ENCODE data around the gene GNAQ. TPM values are rescaled to one million over a fixed set of nuclear protein-coding genes. Genes with fewer than 3 reads are reported as not detected.
A peak's percentile ranks its signal among the peaks of the same experiment; 100 is the strongest.

The GNAQ gene
- total and polyA plus RNA-seq, 10 donors = 4.4 to 52.3 (median 31.2) TPM

- intact Hi-C loops (cut with DNase I; ENCODE audit: low total_unique reads) = no loop called here
- no peak for TF ChIP-seq POLR2AphosphoS5 (IDR thresholded peaks at IDR 0.05)
- TF ChIP-seq POLR2A (IDR thresholded peaks at IDR 0.05) = no peak
- no peak for TF ChIP-seq CTCF (IDR thresholded peaks at IDR 0.05 in 8 of 11, conservative IDR thresholded peaks at IDR 0.05 in 3 of 11)
- Histone ChIP-seq H3K9me3 (no peaks in the 10 kb centered on the region), H3K36me3 (no peaks in the 10 kb centered on the region), H3K27me3 (replicated peaks in 1 of 7) (peaks cover 0 to 16% (median 0%) of the 10 kb centered on the region in 7 donors), H3K4me3 (no peak overlapping the region), H3K27ac (no peak overlapping the region), H3K4me1 (peaks cover 0 to 79% (median 17%) of the 10 kb centered on the region in 6 donors)
- 83 to 93% (median 85%) methylated on average over 3 of the region's 3 CpGs for WGBS, 5 donors
- DNase-seq = no peak
Observed at GRCh38 chr9:78017190-78017693, 14.4 kb downstream of the GNAQ start.

GRCh38 chr9:78015241-78015640, 16.4 kb downstream of the GNAQ start:
- peaks cover 0 to 77% (median 16%) of the 10 kb centered on the region in 6 donors for H3K4me1 ChIP-seq
- no peak overlapping the region for H3K4me3 ChIP-seq
- no peaks in the 10 kb centered on the region for H3K36me3 ChIP-seq
- intact Hi-C loops (cut with DNase I; ENCODE audit: low total_unique reads) = no loop called here
- peaks cover 0 to 2% (median 0%) of the 10 kb centered on the region in 7 donors for H3K27me3 ChIP-seq (replicated peaks in 1 of 7)
- no peak for DNase-seq
- peak overlapping the region in 3 of 8 donors; percentile 32 to 41 (median 35) for H3K27ac ChIP-seq
- no peaks in the 10 kb centered on the region for H3K9me3 ChIP-seq
- TF ChIP-seq CTCF (IDR thresholded peaks at IDR 0.05 in 8 of 11, conservative IDR thresholded peaks at IDR 0.05 in 3 of 11) (no peak), POLR2AphosphoS5 (IDR thresholded peaks at IDR 0.05) (no peak), POLR2A (IDR thresholded peaks at IDR 0.05) (no peak)

- H3K9me3 ChIP-seq = no peaks in the 10 kb centered on the region
- no peaks in the 10 kb centered on the region for H3K36me3 ChIP-seq
- TF ChIP-seq CTCF (IDR thresholded peaks at IDR 0.05 in 8 of 11, conservative IDR thresholded peaks at IDR 0.05 in 3 of 11) = no peak
- TF ChIP-seq POLR2A (IDR thresholded peaks at IDR 0.05) = no peak
- TF ChIP-seq POLR2AphosphoS5 (IDR thresholded peaks at IDR 0.05) = no peak
- intact Hi-C loops (cut with DNase I; ENCODE audit: low total_unique reads) = no loop called here
- H3K4me1 ChIP-seq = peaks cover 0 to 77% (median 19%) of the 10 kb centered on the region in 6 donors
- no peak for DNase-seq
- 63 to 90% (median 75%) methylated on average over 6 of the region's 6 CpGs for WGBS, 5 donors
- peaks cover 0 to 5% (median 0%) of the 10 kb centered on the region in 7 donors for H3K27me3 ChIP-seq (replicated peaks in 1 of 7)
- H3K27ac ChIP-seq = peak overlapping the region in 3 of 8 donors; percentile 32 to 41 (median 35)
- H3K4me3 ChIP-seq = no peak overlapping the region
Observed at GRCh38 chr9:78014776-78015175, 16.8 kb downstream of the GNAQ start.

- Histone ChIP-seq H3K27ac (no peak overlapping the region), H3K4me3 (no peak overlapping the region), H3K36me3 (no peaks in the 10 kb centered on the region), H3K27me3 (replicated peaks in 1 of 7) (peaks cover 0 to 8% (median 0%) of the 10 kb centered on the region in 7 donors), H3K4me1 (peaks cover 0 to 77% (median 23%) of the 10 kb centered on the region in 6 donors), H3K9me3 (no peaks in the 10 kb centered on the region)
- intact Hi-C loops (cut with DNase I; ENCODE audit: low total_unique reads) = no loop called here
- no peak for DNase-seq
- 82 to 97% (median 91%) methylated on average over 1 of the region's 1 CpG for WGBS, 5 donors
- no peak for TF ChIP-seq CTCF (IDR thresholded peaks at IDR 0.05 in 8 of 11, conservative IDR thresholded peaks at IDR 0.05 in 3 of 11)
- TF ChIP-seq POLR2AphosphoS5 (IDR thresholded peaks at IDR 0.05) = no peak
- no peak for TF ChIP-seq POLR2A (IDR thresholded peaks at IDR 0.05)
Observed at GRCh38 chr9:78013934-78014333, 17.7 kb downstream of the GNAQ start.
